Upper lobe of right lung (tissue), 1 donor: ENCODE data around the gene DNAJC22. TPM values are rescaled to one million over a fixed set of nuclear protein-coding genes. Genes with fewer than 3 reads are reported as not detected.
A peak's percentile ranks its signal among the peaks of the same experiment; 100 is the strongest.

ENCODE experiments used
- ATAC-seq: fragments of 200-7000 bp; cut with Tn5 transposase; one replicate; pipeline ENCODE4 v1.9.1; 2020; ENCODE audit warnings: mild to moderate bottlenecking, moderate library complexity
- DNase-seq: peaks from one replicate; pipeline ENCODE4 v3.0.0-alpha.2; 2020
- H3K27ac ChIP-seq: fragments of 200-600 bp; one replicate; pipeline ENCODE4 v1.8.0; 2022
- H3K27me3 ChIP-seq: fragments of 200-600 bp; one replicate; pipeline ENCODE4 v1.8.0; 2022; ENCODE audit warnings: mild to moderate bottlenecking
- H3K36me3 ChIP-seq: fragments of 200-600 bp; one replicate; pipeline ENCODE4 v1.8.0; 2022
- H3K4me1 ChIP-seq: fragments of 200-600 bp; one replicate; pipeline ENCODE4 v1.8.0; 2022
- H3K4me3 ChIP-seq: fragments of 200-600 bp; one replicate; pipeline ENCODE4 v1.8.0; 2022; ENCODE audit warnings: mild to moderate bottlenecking
- H3K9me3 ChIP-seq: fragments of 200-600 bp; one replicate; pipeline ENCODE4 v1.8.0; 2022
- CTCF ChIP-seq: fragments of 200-600 bp; IDR thresholded peaks from one replicate; pipeline ENCODE4 v1.8.0; 2022; ENCODE audit warnings: antibody characterized with exemption
- intact Hi-C: fragments of 100-400 bp; cut with DNase I; formaldehyde crosslinking; loops from one replicate; pipeline ENCODE4 v1.11.0; 2022
- long read RNA-seq: library from polyadenylated mRNA; unstranded; transcript quantifications from one replicate; pipeline ENCODE4 v2.0.0, GENCODE V29; 2021
- total RNA-seq: library from RNA; stranded (reverse); fragmentation: NEBNext Ultra II Directional; extraction: Animal tissue kit (Norgen Biotek cat#: 25700); gene quantifications from one replicate; pipeline ENCODE4 v1.2.1, GENCODE V29; 2021
- donor health status: DM: no; HTN: yes; CAD: no; lungs with severe emphysema.

DNAJC22 gene
- total RNA-seq: 0.67 TPM
- long read RNA-seq, partial matches to known transcripts: 2 of 2 reads
- long read RNA-seq, other reads (novel, unspliced or antisense): 0 of 2 reads

GRCh38 chr12:49346659-49347310 lies at the start of gene DNAJC22:
DNAJC22 (plus strand) TSS chr12:49346888; CDS start chr12:49348873, 1,985 bp downstream.
- ATAC-seq (peak; percentile 1), DNase-seq (peak; percentile 66)
- peak within 1 kb of the TSS; percentile 19 for H3K4me3 ChIP-seq
- H3K9me3 ChIP-seq: no peaks in the 10 kb centered on the region
- intact Hi-C loops: loop anchor here (10.0 kb wide), 1 partner anchor 62 kb away; no protein-coding TSS in a partner anchor
- H3K27me3 ChIP-seq: peaks cover 91% of the 10 kb centered on the region
- H3K4me1 ChIP-seq: peaks cover 49% of the 10 kb centered on the region
- H3K27ac ChIP-seq: no peak within 1 kb of the TSS
- H3K36me3 ChIP-seq: no peaks in the 10 kb centered on the region
- TF ChIP-seq CTCF: no peak

DNA sequence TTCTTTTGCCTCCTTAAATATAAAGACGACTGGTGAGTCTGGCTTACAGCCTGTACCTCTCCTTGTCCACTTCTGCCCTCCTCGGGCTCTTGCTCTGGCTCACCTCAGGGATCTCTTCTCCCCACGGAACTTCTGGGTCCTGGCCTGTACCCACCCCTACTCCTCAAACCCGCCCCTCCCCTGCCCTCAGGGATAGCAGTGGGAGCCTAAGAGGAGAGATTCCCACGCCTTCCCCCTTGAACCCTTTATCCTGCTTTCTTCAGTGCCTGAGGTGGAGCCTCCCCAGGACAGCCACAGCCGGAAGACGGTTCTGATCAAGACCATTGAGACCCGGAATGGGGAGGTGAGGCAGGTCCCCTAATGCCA lies 49.0 kb upstream of the DNAJC22 start:
- H3K4me1 ChIP-seq: peaks cover 21% of the 10 kb centered on the region
- TF ChIP-seq CTCF: no peak
- ATAC-seq (no peak), DNase-seq (no peak)
- H3K27ac ChIP-seq: no peak overlapping the region
- H3K27me3 ChIP-seq: peaks cover 50% of the 10 kb centered on the region
- no peaks in the 10 kb centered on the region for H3K36me3 ChIP-seq
- H3K4me3 ChIP-seq: no peak overlapping the region
- no peaks in the 10 kb centered on the region for H3K9me3 ChIP-seq
- intact Hi-C loops: no loop called here

GRCh38 chr12:49298160-49298559 lies 48.5 kb upstream of the DNAJC22 start:
- H3K27me3 ChIP-seq: peaks cover 50% of the 10 kb centered on the region
- H3K27ac ChIP-seq: no peak overlapping the region
- no peak for TF ChIP-seq CTCF
- no peak overlapping the region for H3K4me3 ChIP-seq
- H3K9me3 ChIP-seq: no peaks in the 10 kb centered on the region
- H3K36me3 ChIP-seq: no peaks in the 10 kb centered on the region
- intact Hi-C loops: no loop called here
- peaks cover 21% of the 10 kb centered on the region for H3K4me1 ChIP-seq
- DNase-seq (no peak), ATAC-seq (peak; percentile 23)

- intact Hi-C loops: no loop called here
- peaks cover 24% of the 10 kb centered on the region for H3K27me3 ChIP-seq
- no peak overlapping the region for H3K4me3 ChIP-seq
- ATAC-seq (no peak), DNase-seq (peak; percentile 11)
- H3K36me3 ChIP-seq: no peaks in the 10 kb centered on the region
- H3K27ac ChIP-seq: no peak overlapping the region
- TF ChIP-seq CTCF: no peak
- H3K4me1 ChIP-seq: peaks cover 11% of the 10 kb centered on the region
- no peaks in the 10 kb centered on the region for H3K9me3 ChIP-seq
Observed at GRCh38 chr12:49301760-49302159, 44.9 kb upstream of the DNAJC22 start.

DNA sequence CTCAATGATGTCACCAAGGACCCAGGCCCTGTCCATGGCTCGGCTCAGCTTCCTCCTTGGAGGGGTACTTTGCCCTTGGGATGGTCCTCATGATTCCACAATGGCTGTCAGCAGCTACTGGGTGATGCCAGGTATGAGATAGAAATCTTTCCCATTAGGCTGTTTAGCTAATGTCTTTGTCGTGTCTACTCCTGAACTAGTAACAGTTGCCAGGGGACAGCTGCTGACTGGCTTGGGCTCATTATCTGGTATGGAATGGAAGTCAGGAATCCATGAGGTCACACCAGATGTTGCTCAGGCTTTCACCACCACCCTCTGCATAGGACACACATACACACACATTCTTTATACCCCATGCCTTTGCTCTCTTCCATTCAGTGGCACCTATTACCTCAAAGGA lies 42.5 kb upstream of the DNAJC22 start:
- H3K4me1 ChIP-seq: no peaks in the 10 kb centered on the region
- DNase-seq (peak; percentile 18), ATAC-seq (no peak)
- intact Hi-C loops: no loop called here
- H3K27me3 ChIP-seq: peaks cover 15% of the 10 kb centered on the region
- H3K9me3 ChIP-seq: no peaks in the 10 kb centered on the region
- TF ChIP-seq CTCF: no peak
- H3K36me3 ChIP-seq: no peaks in the 10 kb centered on the region
- H3K4me3 ChIP-seq: no peak overlapping the region
- H3K27ac ChIP-seq: no peak overlapping the region
